Activated CD4-positive, alpha-beta T cell treated with anti-CD3 and anti-CD28 coated beads, Interleukin-2, amount 50 U/mL, for 4 hours (primary cell): ENCODE results near the gene CDC37.
"Not testable (repeated sequence)": the region's sequence is repeated elsewhere in the genome, so short reads cannot be mapped to it uniquely, and the experiment has no call there.

Experiments
- DNase-seq, 2 experiments: peaks; one replicate each; pipeline ENCODE4 v3.0.0-alpha.2; 2020

The CDC37 gene

GRCh38 chr19:10419646-10420443 is 16.5 kb upstream of the CDC37 start:
- no peak for DNase-seq

- peak in 1 of 2 experiments; percentile 37 for DNase-seq
Observed at GRCh38 chr19:10419200-10419645, 15.9 kb upstream of the CDC37 start.

GRCh38 chr19:10418485-10419199 is 15.3 kb upstream of the CDC37 start:
- no peak for DNase-seq

GRCh38 chr19:10418235-10418484 is 14.8 kb upstream of the CDC37 start:
- DNase-seq: no peak

- no peak for DNase-seq
Observed at GRCh38 chr19:10417541-10418234, 14.3 kb upstream of the CDC37 start.

GRCh38 chr19:10416380-10417257 is 13.3 kb upstream of the CDC37 start:
- DNase-seq: peak; percentile 89 to 92

GRCh38 chr19:10416083-10416379 is 12.7 kb upstream of the CDC37 start:
- no peak for DNase-seq

- no peak for DNase-seq
Observed at GRCh38 chr19:10412257-10412977, 9.1 kb upstream of the CDC37 start.

GRCh38 chr19:10411224-10411623 is 7.9 kb upstream of the CDC37 start:
- not testable (repeated sequence) for DNase-seq

GRCh38 chr19:10408511-10409283 is 5.4 kb upstream of the CDC37 start:
- peak; percentile 45 to 55 for DNase-seq

GRCh38 chr19:10407096-10407495 is 3.8 kb upstream of the CDC37 start:
- no peak for DNase-seq

GRCh38 chr19:10406191-10406590 is 2.8 kb upstream of the CDC37 start:
- no peak for DNase-seq

GRCh38 chr19:10404888-10405820 is 1.8 kb upstream of the CDC37 start:
- peak; percentile 57 to 62 for DNase-seq

GRCh38 chr19:10402441-10403038 is 802 bp downstream of the CDC37 start:
- no peak for DNase-seq

- DNase-seq: no peak
Observed at GRCh38 chr19:10399878-10400277, 3.5 kb downstream of the CDC37 start.

GRCh38 chr19:10399340-10399739 is 4.0 kb downstream of the CDC37 start:
- DNase-seq: not testable (repeated sequence)

- no peak for DNase-seq
Observed at GRCh38 chr19:10398819-10399218, 4.5 kb downstream of the CDC37 start.

GRCh38 chr19:10395917-10396316 is 7.4 kb downstream of the CDC37 start:
- DNase-seq: no peak

GRCh38 chr19:10395436-10395835 is 7.9 kb downstream of the CDC37 start:
- DNase-seq: no peak

- DNase-seq: no peak
Observed at GRCh38 chr19:10395003-10395402, 8.3 kb downstream of the CDC37 start.
